ENCODE results near the gene CDK2AP2.
"Not testable (repeated sequence)": the region's sequence is repeated elsewhere in the genome, so short reads cannot be mapped to it uniquely, and the experiment has no call there.

Gene CDK2AP2

DNA sequence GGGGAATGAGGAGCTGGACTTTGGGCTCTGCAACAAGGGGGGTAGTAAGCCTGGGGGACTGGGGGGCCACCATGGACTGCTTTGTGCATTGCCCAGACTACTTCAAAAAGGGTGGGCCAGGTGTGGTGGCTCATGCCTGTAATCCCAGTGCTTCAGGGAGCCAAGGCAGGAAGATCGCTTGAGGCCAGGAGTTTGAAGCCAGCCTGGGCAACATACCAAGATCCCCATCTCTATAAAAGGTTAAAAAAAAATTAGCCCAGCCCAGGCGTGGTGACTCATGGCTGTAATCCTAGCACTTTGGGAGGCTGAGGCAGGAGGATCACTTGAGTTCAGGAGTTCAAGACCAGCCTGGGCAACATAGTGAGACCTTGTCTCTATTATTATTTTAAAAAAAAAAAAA lies 42.4 kb downstream of the CDK2AP2 start:
- DNase-seq = not testable (repeated sequence)

DNA sequence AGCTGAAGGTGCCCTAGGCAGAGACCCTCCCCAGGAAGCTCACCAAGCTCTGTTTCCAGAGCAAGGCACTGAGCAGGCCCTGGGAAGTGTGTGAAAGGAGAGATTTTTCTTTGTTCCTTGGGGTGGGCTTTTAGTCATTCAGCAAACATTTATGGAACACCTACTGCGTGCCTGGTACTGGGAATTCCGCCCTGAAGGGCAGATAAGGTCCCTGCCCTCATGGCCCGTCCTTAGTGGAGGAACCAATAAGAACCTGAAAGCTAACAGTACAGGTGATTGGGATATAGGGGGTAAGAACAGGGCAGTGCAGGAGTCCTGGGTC lies 42.8 kb downstream of the CDK2AP2 start:
- DNase-seq = no peak

DNA sequence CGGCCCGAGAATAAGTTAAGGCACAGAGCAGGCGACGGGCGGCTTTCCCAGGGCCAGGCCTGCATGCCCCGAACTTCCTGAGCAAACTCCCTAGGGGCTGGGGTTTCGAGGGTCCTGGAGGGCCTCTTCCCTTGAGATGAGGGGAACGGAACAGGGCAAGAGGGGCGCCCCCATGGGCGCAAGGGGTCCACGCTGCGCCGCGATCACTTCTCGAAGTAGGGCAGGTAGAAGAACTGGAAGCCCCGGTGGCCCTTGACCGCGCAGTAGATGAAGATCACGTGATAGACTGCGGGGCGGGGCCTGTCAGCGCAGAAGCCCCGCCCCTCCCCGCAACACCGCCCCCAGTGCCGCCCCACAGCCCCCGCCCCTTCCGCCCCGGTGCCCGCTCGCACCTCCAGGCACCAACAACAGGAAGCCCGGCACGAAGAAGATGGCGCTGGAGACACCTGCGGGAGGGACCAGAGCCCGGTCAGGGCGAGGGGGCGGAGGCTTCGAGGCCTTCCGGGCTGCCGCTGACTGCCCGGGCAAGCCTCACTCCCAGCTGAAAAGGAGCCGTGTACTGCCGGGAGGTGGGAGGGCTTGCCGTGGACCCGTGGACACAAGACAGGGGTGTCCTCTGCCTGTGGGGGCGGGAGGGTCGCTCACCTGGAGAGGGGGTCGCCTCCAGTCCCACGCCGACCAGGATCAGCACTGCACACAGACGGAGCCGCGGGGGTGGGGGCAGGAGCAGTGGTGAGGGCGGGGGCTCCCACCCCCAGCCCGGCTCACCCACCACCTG lies 43.4 kb downstream of the CDK2AP2 start:
- DNase-seq = peak; percentile 96

DNA sequence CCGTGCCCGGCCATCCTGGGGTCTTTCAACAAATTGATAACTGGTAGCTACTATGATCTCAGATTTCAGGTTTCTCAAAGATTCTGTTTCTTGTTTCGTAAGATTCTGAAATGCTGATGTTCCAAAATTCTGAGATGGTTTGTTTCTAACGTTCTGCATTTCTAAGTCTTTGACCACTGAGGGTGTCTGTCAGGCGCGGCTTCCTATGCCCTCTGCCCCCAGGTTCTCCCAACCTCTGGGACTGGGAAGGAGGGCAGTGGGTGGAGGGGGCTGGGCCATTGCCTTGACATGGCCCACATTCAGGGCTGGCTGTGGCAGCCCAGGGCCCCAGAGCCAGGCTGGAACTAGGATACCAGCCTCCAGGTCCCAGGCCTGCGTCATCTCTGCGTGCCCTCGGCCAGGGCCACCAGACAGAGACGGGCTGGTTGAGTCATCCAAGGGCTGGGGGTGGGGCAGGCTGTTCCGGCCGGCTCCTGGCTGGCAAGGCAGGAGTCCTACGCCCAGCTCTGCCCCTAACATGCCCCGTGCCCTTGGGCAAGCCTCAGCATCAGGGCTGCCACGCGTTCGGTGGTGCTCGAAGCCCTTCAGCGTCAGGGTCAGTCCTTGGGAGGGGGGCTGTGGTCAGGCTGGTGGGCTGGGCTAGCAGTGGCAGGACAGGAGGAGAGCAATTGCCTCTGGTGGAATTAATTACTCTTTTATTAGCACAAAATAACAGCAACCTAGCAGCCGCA lies 44.1 kb downstream of the CDK2AP2 start:
- no peak for DNase-seq

DNA sequence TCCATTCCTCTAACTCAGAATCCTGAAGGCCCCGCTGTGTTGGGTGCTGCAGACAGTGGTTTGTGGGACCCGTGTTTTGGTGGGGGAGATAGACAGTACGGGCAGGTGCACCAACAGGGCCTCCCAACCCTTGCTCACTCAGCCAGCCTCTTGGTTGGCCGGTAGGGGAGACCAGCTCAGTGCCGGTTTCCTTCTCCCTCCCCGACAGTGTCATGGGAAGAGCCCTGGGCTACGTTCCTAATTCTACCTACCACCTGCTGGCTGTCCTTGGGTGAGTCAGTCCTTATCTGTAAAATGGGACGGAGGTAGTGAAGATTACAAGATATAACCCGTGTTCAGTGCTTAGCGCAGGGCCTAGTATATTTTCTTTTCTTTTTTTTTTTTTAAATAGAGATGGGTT lies 44.8 kb downstream of the CDK2AP2 start:
- DNase-seq = no peak

DNA sequence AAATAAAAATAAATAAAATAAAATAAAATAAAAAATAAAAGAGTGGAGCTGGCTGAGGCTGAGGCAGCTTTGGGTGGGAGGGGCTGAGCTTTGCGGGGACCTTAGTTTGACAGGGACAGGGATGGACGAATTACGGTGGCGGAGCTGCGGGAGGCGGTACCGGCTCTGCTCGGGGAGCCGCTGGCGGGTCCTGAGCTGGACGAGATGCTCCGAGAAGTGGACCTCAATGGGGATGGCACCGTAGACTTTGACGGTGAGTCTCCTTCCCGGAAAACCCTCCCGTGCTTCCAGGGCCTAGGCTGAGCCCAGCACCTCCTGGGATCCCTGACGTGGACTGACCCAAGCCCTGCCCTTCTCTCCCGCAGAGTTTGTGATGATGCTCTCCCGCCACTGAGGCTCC lies 49.7 kb downstream of the CDK2AP2 start:
- DNase-seq = no peak

DNA sequence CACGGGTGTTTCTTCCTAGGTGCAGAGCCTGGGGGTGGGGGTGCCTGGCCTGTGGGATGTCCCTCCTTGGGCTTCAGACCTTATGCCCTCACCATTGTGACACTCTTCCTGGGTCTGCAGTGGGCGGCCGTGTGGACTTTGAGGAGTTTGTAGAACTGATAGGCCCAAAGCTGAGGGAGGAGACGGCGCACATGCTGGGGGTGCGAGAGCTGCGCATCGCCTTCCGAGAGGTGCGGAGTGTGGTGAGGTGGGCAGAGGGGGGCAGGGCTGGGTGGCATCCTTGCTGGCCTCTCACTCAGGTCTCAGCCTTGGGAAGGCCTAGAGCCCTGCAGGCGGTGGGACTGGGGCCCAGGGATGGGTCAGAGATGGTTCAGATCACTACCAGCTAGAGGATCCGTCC lies 50.5 kb downstream of the CDK2AP2 start:
- no peak for DNase-seq

Measured in 8988T (cell line).